Peyer's patch (tissue), 4 donors: ENCODE results near the gene CTLA4. TPM values are rescaled to one million over a fixed set of nuclear protein-coding genes. Genes with fewer than 3 reads are reported as not detected.

Experiments
- DNase-seq, 3 donors: peaks; one replicate each; pipeline ENCODE4 v3.0.0-alpha.2; 2017 to 2019
- H3K27ac ChIP-seq, 4 donors: fragments of 200-600 bp; sonication (generic); one replicate each; pipeline ENCODE4 v1.5.1; 2016 to 2019
- H3K27me3 ChIP-seq, 2 donors: fragments of 200-600 bp; sonication (generic); one replicate each; pipeline ENCODE4 v1.5.1; 2019
- H3K36me3 ChIP-seq, 3 donors: fragments of 200-600 bp; sonication (generic); one replicate each; pipeline ENCODE4 v1.5.1; 2016 to 2019
- H3K4me1 ChIP-seq, 4 donors: fragments of 200-600 bp; sonication (generic); one replicate each; pipeline ENCODE4 v1.5.1; 2016 to 2019
- H3K4me3 ChIP-seq, 4 donors: fragments of 200-600 bp; sonication (generic); 1 replicate in 3 of 4; 2 replicates in 1 of 4; pipeline ENCODE4 v1.5.1; 2016 to 2019; ENCODE audit warnings: mild to moderate bottlenecking in 1 of 4
- H3K9me3 ChIP-seq, 4 donors: fragments of 200-600 bp; sonication (generic); one replicate each; pipeline ENCODE4 v1.5.1; 2016 to 2019; ENCODE audit warnings: mild to moderate bottlenecking in 1 of 4
- CTCF ChIP-seq, 6 experiments: fragments of 450-650 bp in 4 of 6; fragments of 200-600 bp in 2 of 6; sonication (generic) in 1 of 6; IDR thresholded peaks; one replicate each; pipeline ENCODE4 v1.5.1; 2017 to 2019; ENCODE audit warnings: antibody characterized with exemption in 6 of 6, mild to moderate bottlenecking in 3 of 6, moderate library complexity in 1 of 6
- POLR2A ChIP-seq, 2 donors: fragments of 450-650 bp; IDR thresholded peaks; one replicate each; pipeline ENCODE4 v1.5.1; 2017; ENCODE audit warnings: antibody characterized with exemption in 2 of 2, mild to moderate bottlenecking in 2 of 2, moderate library complexity in 2 of 2
- total RNA-seq, 4 donors: library from RNA; depleted of rRNA; stranded (reverse); fragments of >200 nt; gene quantifications; one replicate each; pipeline ENCODE4 v1.1.0, GENCODE V29; 2016

The CTLA4 gene
- total RNA-seq, 4 donors from 2014 or later, result 42.1 TPM; not detected in 3

GRCh38 chr2:203898657-203899056 lies 31.1 kb downstream of the CTLA4 start:
- no peaks in the 10 kb centered on the region for H3K36me3 ChIP-seq
- peaks cover 0 to 6% (median 0%) of the 10 kb centered on the region in 4 donors for H3K9me3 ChIP-seq
- no peak overlapping the region for H3K4me3 ChIP-seq
- no peak for DNase-seq
- H3K27me3 ChIP-seq, result no peaks in the 10 kb centered on the region
- TF ChIP-seq CTCF (IDR thresholded peaks at IDR 0.05) (no peak), POLR2A (IDR thresholded peaks at IDR 0.05) (no peak)
- no peaks in the 10 kb centered on the region for H3K4me1 ChIP-seq
- H3K27ac ChIP-seq, result no peak overlapping the region

- no peaks in the 10 kb centered on the region for H3K36me3 ChIP-seq
- H3K27me3 ChIP-seq, result no peaks in the 10 kb centered on the region
- TF ChIP-seq POLR2A (IDR thresholded peaks at IDR 0.05) (no peak), CTCF (IDR thresholded peaks at IDR 0.05) (no peak)
- H3K4me3 ChIP-seq, result no peak overlapping the region
- DNase-seq, result no peak
- H3K4me1 ChIP-seq, result no peaks in the 10 kb centered on the region
- H3K27ac ChIP-seq, result no peak overlapping the region
- peaks cover 0 to 6% (median 0%) of the 10 kb centered on the region in 4 donors for H3K9me3 ChIP-seq
Measured at GRCh38 chr2:203900253-203900652, 32.7 kb downstream of the CTLA4 start.

GRCh38 chr2:203904022-203904421 lies 36.5 kb downstream of the CTLA4 start:
- Histone ChIP-seq H3K36me3 (no peaks in the 10 kb centered on the region), H3K4me1 (peaks cover 0 to 6% (median 0%) of the 10 kb centered on the region in 4 donors), H3K9me3 (peaks cover 0 to 6% (median 0%) of the 10 kb centered on the region in 4 donors), H3K27ac (no peak overlapping the region), H3K4me3 (no peak overlapping the region), H3K27me3 (no peaks in the 10 kb centered on the region)
- DNase-seq, result no peak
- no peak for TF ChIP-seq CTCF (IDR thresholded peaks at IDR 0.05)
- TF ChIP-seq POLR2A (IDR thresholded peaks at IDR 0.05), result no peak

- Histone ChIP-seq H3K27me3 (no peaks in the 10 kb centered on the region), H3K4me3 (no peak overlapping the region), H3K27ac (no peak overlapping the region), H3K36me3 (no peaks in the 10 kb centered on the region), H3K9me3 (peaks cover 0 to 6% (median 0%) of the 10 kb centered on the region in 4 donors), H3K4me1 (peaks cover 0 to 11% (median 4%) of the 10 kb centered on the region in 4 donors)
- TF ChIP-seq POLR2A (IDR thresholded peaks at IDR 0.05), result no peak
- no peak for TF ChIP-seq CTCF (IDR thresholded peaks at IDR 0.05)
- DNase-seq, result no peak
Measured at GRCh38 chr2:203905656-203906055, 38.1 kb downstream of the CTLA4 start.

GRCh38 chr2:203908066-203908796 lies 40.7 kb downstream of the CTLA4 start:
- H3K27me3 ChIP-seq, result no peaks in the 10 kb centered on the region
- H3K27ac ChIP-seq, result peak overlapping the region in 1 of 4 donors; percentile 43
- TF ChIP-seq POLR2A (IDR thresholded peaks at IDR 0.05) (no peak), CTCF (IDR thresholded peaks at IDR 0.05) (no peak)
- peaks cover 0 to 11% (median 4%) of the 10 kb centered on the region in 4 donors for H3K4me1 ChIP-seq
- no peak overlapping the region for H3K4me3 ChIP-seq
- peak in 2 of 3 donors; percentile 61 to 78 for DNase-seq
- no peaks in the 10 kb centered on the region for H3K36me3 ChIP-seq
- no peaks in the 10 kb centered on the region for H3K9me3 ChIP-seq
